Measurements from ENCODE around the gene SYT13.

Gene SYT13

GRCh38 chr11:45227836-45228235 is 58.3 kb downstream of the SYT13 start:
- H3K27ac ChIP-seq, result no peak overlapping the region
- no peak for TF ChIP-seq CTCF (conservative IDR thresholded peaks at IDR 0.05)
- TF ChIP-seq ZFX (IDR thresholded peaks at IDR 0.05), result no peak

GRCh38 chr11:45226901-45227300 is 59.2 kb downstream of the SYT13 start:
- TF ChIP-seq ZFX (IDR thresholded peaks at IDR 0.05) (no peak), CTCF (conservative IDR thresholded peaks at IDR 0.05) (no peak)
- no peak overlapping the region for H3K27ac ChIP-seq

GRCh38 chr11:45225961-45226871 is 59.9 kb downstream of the SYT13 start:
- TF ChIP-seq ZFX (IDR thresholded peaks at IDR 0.05), result no peak
- TF ChIP-seq CTCF (conservative IDR thresholded peaks at IDR 0.05), result no peak
- no peak overlapping the region for H3K27ac ChIP-seq

GRCh38 chr11:45225277-45225676 is 60.9 kb downstream of the SYT13 start:
- H3K27ac ChIP-seq, result no peak overlapping the region
- TF ChIP-seq CTCF (conservative IDR thresholded peaks at IDR 0.05), result no peak
- no peak for TF ChIP-seq ZFX (IDR thresholded peaks at IDR 0.05)

- no peak overlapping the region for H3K27ac ChIP-seq
- TF ChIP-seq ZFX (IDR thresholded peaks at IDR 0.05), result no peak
- TF ChIP-seq CTCF (conservative IDR thresholded peaks at IDR 0.05), result no peak
Measured at GRCh38 chr11:45224766-45225165, 61.4 kb downstream of the SYT13 start.

GRCh38 chr11:45223496-45223895 is 62.6 kb downstream of the SYT13 start:
- no peak overlapping the region for H3K27ac ChIP-seq
- TF ChIP-seq ZFX (IDR thresholded peaks at IDR 0.05) (no peak), CTCF (conservative IDR thresholded peaks at IDR 0.05) (no peak)

GRCh38 chr11:45219411-45219810 is 66.7 kb downstream of the SYT13 start:
- no peak for TF ChIP-seq CTCF (conservative IDR thresholded peaks at IDR 0.05)
- no peak overlapping the region for H3K27ac ChIP-seq
